GM12864 (cell line): ENCODE results near the gene RNF17.
A peak's percentile ranks its signal among the peaks of the same experiment; 100 is the strongest.

Source experiments
- DNase-seq: peaks from one replicate; pipeline ENCODE4 v3.0.0-alpha.2; 2011; ENCODE audit warnings: low read depth
- H3K4me3 ChIP-seq: 2 replicates; pipeline ENCODE4 v1.5.1; 2011; ENCODE audit warnings: mild to moderate bottlenecking, low read depth, low read length, control low read depth
- TF ChIP-seq, protein P1 (sequence below): IDR thresholded peaks from 2 replicates; pipeline ENCODE4 v1.5.1; 2011; ENCODE audit warnings: low read depth, mild to moderate bottlenecking, moderate library complexity, low read length, control low read depth, inconsistent platforms; ENCODE audit errors: missing control alignments

Gene RNF17

DNA sequence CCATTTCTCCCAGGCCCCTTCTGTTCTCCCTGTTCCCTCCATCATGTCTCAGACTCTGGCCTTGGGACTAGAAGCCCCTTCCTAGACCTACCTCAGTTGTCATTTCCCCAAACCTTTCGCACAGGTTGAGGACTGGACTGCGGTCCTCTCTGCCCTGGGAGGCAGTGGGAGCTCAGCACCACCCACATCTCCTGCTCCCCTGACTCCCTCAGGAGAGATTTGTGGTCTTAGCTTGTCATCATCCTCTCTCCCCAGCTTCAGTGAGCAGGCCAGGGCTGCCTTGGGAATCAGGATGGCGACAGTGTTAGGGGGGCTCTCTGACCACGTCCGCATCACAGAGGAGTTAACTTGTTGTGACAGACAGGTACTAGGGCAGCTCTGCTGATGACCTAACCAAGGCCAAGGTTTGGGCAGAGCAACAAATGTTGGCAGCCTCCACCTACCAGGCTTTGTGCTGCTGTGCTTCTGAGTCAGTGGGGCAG is 25.6 kb upstream of the RNF17 start:
- no peak for DNase-seq
- TF ChIP-seq, protein P1, sequence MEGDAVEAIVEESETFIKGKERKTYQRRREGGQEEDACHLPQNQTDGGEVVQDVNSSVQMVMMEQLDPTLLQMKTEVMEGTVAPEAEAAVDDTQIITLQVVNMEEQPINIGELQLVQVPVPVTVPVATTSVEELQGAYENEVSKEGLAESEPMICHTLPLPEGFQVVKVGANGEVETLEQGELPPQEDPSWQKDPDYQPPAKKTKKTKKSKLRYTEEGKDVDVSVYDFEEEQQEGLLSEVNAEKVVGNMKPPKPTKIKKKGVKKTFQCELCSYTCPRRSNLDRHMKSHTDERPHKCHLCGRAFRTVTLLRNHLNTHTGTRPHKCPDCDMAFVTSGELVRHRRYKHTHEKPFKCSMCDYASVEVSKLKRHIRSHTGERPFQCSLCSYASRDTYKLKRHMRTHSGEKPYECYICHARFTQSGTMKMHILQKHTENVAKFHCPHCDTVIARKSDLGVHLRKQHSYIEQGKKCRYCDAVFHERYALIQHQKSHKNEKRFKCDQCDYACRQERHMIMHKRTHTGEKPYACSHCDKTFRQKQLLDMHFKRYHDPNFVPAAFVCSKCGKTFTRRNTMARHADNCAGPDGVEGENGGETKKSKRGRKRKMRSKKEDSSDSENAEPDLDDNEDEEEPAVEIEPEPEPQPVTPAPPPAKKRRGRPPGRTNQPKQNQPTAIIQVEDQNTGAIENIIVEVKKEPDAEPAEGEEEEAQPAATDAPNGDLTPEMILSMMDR, result no peak
- no peak overlapping the region for H3K4me3 ChIP-seq

DNA sequence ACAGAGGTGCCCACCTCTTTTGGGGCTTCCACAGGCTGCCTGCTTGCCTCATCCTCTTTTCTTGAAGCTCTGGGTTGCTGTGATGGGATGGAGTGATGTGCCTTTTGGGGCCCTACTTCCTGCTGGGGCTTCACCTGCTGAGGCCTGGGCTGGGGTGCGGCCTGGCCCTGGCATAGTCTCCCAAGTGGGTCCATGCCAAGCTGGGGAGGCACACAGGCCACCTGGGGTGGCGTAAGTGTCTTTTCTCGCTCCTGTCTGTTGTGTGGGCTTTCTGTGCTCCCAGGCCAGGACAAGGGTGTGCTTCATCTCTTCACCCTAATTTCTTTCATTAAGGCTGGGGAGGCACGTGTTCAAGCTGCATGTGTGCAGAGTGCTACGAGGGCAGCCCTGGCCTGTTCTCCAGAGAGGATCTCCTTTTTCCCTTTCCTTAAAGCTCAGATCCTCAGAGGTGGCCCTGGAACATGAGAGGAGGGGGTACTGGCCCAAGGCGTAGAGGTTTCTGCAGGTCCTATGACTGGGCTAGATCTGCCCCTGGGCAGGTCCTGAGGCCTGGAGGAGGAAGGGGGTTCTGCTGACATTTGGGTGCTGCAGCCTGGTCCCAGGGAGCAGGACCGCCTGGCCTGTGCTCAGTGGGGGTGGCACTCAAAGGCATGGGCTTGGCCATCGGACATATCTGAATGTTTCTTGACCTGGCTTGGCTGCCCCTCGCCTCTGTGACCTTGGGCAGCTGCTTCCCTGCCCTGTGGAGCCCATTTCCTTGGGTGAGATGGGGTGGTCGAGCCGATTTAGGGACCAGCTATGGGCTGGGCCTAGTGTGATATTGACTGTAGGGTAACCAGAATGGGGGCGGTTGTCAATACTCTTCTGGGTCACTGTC is 23.7 kb upstream of the RNF17 start:
- no peak for DNase-seq
- TF ChIP-seq, protein P1, result no peak

DNA sequence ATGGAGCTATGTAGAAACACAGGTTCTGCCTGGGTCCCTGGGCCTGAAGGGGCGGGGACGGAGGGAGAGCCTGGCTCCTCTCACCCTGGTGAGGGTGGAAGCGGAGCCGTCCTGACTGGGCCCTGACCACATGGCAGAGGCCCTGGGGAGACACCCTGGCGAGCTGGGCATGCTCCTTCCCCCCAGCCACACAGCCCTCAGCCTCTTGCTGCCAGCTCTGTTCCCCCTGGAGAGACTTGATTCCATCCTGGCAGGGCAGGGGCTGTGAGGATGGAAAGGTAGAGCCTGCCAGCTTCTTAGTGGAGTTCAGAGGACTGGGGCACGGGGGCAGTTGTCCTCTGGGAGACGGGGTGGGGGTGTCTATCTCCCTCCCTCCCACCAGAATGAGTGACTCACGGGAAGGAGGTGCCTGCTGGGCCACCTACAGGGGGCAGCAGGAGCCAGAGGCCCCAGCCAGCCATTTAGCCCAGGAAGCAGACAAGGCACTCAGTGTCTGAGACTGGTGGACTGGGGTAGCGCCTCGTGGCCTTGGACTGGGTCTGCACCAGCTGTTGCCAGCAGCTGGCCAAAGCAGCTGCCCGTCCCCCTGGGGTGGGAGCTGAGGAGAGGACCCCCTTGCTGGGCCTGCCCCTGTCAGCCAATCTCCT is 22.8 kb upstream of the RNF17 start:
- TF ChIP-seq, protein P1, result peak; percentile 76
- no peak overlapping the region for H3K4me3 ChIP-seq
- DNase-seq, result no peak

More for the DNA sequence above, 23.7 kb upstream of the RNF17 start:
- no peak overlapping the region for H3K4me3 ChIP-seq

DNA sequence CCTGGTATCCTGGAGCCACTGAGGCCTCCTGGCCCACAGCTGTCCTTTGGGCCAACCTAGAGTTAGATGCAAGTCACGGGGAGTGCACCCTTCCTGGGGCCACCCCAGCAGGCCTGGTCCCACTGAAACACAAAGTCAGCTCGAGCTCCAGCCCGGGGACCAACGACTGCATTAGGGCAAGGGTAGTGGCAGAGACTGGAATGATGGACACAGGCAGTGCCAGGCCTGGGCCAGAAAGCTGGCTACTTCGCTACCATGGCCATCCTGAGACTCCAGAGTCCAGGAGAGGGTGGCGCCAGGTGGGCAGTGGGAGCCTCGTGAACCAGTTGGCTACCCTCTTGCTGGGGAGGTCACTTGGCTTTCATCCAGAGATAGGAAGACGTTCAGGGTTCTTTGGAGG is 22.2 kb upstream of the RNF17 start:
- no peak overlapping the region for H3K4me3 ChIP-seq
- TF ChIP-seq, protein P1, result no peak
- no peak for DNase-seq

DNA sequence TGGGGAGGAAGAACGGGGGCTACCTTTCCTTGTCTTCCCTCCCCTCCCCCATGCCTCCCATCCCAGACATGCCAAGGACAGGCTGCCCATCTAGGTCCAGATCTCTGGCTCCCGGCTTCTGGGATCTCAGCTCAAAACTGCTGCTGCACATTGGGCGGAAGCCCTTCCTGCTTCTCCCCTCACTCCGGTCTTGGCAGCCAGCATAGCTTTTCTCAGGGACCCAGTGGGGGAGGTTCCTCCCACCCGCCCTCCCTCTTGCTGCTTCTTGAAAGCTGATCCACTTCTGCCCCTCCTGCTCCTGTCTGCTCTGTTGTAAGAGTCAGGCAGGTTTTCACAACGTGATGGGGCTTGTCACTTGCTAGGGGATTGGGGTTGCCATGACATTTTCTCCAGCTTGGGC is 21.7 kb upstream of the RNF17 start:
- DNase-seq, result no peak
- H3K4me3 ChIP-seq, result no peak overlapping the region
- TF ChIP-seq, protein P1, result no peak

DNA sequence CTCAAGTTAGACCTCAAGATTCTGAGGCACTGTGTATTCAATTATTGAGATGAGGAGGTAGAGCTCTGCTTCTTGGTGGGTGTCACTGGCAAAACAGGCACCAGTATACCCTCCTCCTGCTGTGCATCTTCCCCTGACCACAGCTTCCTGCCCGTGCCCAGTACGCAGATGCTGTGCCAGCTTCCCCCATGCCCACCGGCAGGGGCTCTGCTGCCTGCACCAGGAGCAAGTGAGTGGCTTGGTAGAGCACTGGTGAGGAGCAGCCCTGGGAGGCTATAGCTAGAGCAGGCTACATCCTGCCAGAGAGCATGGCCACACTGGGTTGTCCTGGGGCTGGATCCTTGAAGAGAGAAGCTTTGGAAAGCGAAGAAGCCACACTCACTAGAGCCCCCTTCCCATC is 21.0 kb upstream of the RNF17 start:
- TF ChIP-seq, protein P1, result no peak
- no peak overlapping the region for H3K4me3 ChIP-seq
- DNase-seq, result no peak

DNA sequence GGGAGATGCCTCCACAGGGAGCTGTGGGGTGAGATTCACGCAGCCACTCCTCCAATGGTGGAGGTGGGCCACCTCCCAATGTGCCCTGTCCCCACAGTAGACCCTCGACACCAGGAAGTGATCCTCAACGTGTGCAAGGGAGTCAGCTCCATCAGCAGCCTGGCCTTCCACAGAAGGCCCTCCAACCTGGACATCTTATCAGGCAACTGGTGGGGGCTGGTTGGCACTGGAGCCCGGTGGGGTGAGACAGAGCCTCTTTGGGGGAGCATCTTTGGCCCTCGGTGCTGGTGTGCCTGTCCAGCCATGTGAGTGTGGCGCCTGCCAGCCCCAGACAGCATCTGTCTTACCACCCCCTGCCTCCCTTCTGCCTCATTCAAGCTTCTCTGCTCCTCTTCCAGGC is 19.7 kb upstream of the RNF17 start:
- TF ChIP-seq, protein P1, result no peak
- no peak overlapping the region for H3K4me3 ChIP-seq
- no peak for DNase-seq
